AG04449 (cell line): Measurements from ENCODE around the gene PARD3B.

ENCODE experiments used
- CTCF ChIA-PET: fragments of 350-600 bp; formaldehyde crosslinking; extraction: SDS; loops from one replicate; lab custom pipeline; 2021; ENCODE audit warnings: antibody characterized with exemption; lab: Yijun Ruan, JAX
- POLR2A ChIA-PET: fragments of 400-600, 350-600 bp; formaldehyde crosslinking; extraction: SDS; loops from one replicate; lab custom pipeline; 2020; ENCODE audit warnings: antibody characterized with exemption, inconsistent platforms; lab: Yijun Ruan, JAX
- DNase-seq: peaks from one replicate; pipeline ENCODE4 v3.0.0-alpha.2; 2010; ENCODE audit warnings: low read depth, low spot score
- H3K4me3 ChIP-seq: 2 replicates; pipeline ENCODE4 v1.5.1; 2011; ENCODE audit warnings: low read depth, mild to moderate bottlenecking, control low read depth, low read length
- CTCF ChIP-seq: IDR thresholded peaks from one replicate; pipeline ENCODE4 v1.5.1; 2011; ENCODE audit warnings: mild to moderate bottlenecking, moderate library complexity, low read length, control low read depth, inconsistent platforms; ENCODE audit not compliant: insufficient read depth; ENCODE audit errors: missing control alignments

The PARD3B gene

GRCh38 chr2:204647626-204648025 is 102.4 kb downstream of the PARD3B start:
- no peak overlapping the region for H3K4me3 ChIP-seq
- no peak for TF ChIP-seq CTCF
- POLR2A ChIA-PET: no interaction called here
- DNase-seq: no peak
- CTCF ChIA-PET: no interaction called here

GRCh38 chr2:204650611-204651010 is 105.3 kb downstream of the PARD3B start:
- POLR2A ChIA-PET: no interaction called here
- no peak for TF ChIP-seq CTCF
- no peak overlapping the region for H3K4me3 ChIP-seq
- CTCF ChIA-PET: no interaction called here
- no peak for DNase-seq

GRCh38 chr2:204652063-204652462 is 106.8 kb downstream of the PARD3B start:
- ChIA-PET CTCF (no interaction called here), POLR2A (no interaction called here)
- no peak for TF ChIP-seq CTCF
- DNase-seq: no peak
- H3K4me3 ChIP-seq: no peak overlapping the region

- TF ChIP-seq CTCF: no peak
- CTCF ChIA-PET: no interaction called here
- no peak for DNase-seq
- POLR2A ChIA-PET: no interaction called here
- no peak overlapping the region for H3K4me3 ChIP-seq
Observed at GRCh38 chr2:204654669-204655068, 109.4 kb downstream of the PARD3B start.

- TF ChIP-seq CTCF: no peak
- DNase-seq: peak; percentile 42
- H3K4me3 ChIP-seq: no peak overlapping the region
- ChIA-PET POLR2A (no interaction called here), CTCF (no interaction called here)
Observed at GRCh38 chr2:204655101-204655500, 109.8 kb downstream of the PARD3B start.

- ChIA-PET POLR2A (no interaction called here), CTCF (no interaction called here)
- no peak overlapping the region for H3K4me3 ChIP-seq
- DNase-seq: no peak
- TF ChIP-seq CTCF: no peak
Observed at GRCh38 chr2:204655626-204656025, 110.4 kb downstream of the PARD3B start.
